Measurements from ENCODE around the gene MYO10.

MYO10 gene

DNA sequence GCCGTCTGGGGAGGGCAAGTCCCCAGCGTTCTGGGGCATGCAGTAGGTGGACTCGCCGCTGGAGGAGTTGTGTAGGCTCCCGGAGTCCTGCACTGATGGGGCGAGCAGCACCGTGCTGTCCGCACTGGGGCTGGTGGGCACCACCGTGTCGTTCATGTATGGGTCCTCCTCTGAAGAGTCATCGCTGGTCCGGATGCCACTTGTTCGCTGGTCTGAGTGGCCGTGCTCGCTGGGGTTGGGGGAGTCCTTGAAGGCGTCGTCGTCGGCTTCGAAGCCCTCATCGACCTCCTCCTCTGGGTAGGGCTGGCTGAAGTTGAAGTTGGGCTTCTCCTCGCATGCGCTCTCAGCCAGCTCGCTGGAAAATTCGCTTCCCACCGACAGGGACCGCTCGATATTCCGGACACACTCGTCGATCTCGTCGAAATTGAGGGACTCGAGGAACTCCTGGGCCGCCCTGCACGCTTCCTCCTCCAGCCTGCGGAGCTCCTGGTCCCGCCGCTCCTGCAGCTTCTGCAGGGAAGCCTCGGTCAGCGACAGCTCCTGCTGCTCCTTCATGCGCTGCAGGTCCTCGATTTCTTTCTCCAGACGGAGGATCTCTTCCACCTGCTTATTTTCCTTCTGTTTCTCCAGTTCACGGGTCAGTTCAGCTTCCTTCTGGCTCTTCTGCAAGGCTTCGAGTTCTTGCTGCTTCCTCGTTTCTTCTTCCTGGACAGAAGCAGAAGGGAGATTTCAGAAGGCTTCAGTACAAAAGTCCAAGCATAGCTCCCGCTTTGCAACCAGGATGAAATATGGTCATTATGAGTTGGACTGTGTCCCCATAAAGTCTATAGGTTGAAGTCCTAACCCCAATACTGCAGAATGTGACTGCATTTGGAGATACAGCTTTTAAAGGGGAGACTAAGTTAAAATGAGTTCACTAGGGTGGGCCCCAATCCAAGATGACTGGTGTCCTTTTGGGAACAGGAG is 234.7 kb downstream of the MYO10 start:
- no peak for DNase-seq

DNA sequence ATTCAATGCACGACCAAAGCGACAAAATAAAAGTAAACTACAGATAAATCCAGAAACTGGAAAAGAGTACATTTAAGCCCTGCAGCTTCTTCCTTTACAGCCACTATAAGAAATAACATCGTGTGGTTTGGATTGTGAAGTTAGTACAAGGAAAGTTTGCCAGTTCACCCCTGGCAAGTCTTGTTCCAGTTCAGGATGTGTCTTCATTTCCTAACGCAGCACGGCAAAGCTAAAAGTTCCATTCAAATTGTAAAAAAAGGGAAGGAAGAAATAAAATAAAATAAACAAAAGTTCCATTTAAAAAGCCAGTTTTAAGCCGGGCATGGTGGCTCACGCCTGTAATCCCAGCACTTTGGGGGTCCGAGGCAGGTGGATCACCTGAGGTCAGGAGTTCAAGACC is 236.0 kb downstream of the MYO10 start:
- DNase-seq, result no peak

DNA sequence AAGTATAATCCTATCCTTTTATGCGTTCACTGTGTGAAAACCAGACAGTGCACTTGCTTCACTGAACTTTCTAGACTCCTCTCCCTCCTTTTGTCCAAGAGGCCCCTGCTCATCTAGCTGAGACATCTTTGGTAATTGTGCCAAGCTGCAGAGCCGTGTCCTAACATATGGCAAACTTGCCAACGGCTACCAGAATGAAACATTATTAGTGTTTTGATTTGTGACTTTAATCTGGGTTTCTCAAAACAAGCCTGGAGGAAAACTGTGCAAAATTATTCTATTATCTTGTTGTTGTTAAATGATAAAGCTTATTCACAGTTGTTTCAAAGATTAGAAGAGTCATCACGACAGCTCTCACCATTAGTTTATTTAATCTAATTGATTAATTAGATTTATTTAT is 240.3 kb downstream of the MYO10 start:
- no peak for DNase-seq

DNA sequence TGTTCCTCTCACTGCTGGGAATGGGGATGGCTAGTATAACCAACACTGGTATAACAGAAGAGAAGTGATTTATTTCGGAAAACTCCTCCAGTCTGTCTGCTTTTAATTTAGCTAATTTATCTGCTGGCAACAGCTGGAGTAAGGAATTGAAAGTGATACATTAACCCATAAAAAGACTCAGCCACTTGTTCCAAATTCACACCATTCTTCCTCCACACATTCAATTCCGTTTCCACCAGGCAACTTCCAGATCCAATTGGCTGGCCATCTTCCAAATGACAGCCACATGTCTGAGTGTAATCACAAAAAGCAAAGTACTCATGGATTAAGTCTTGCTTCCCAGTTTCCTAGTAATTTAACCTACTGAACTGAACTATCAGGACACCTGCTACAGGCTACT is 242.2 kb downstream of the MYO10 start:
- DNase-seq, result no peak

DNA sequence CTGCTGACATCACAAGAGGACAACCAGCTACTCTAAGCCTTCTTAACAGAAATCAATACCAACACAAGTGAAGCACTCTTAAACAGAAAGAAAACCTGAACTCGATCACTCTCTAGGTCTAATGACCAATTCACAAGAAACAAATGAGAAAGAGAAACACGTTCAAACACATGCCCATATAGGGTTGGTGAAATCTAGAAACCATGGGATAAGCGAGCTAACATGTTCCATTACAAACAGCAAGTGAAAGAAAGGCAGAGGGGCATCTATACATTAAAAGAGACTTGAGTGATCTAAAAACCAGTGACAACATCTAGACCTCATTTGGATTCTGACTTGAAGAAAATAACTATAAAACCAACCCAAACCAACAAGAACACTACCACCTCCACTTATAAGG is 244.4 kb downstream of the MYO10 start:
- no peak for DNase-seq

DNA sequence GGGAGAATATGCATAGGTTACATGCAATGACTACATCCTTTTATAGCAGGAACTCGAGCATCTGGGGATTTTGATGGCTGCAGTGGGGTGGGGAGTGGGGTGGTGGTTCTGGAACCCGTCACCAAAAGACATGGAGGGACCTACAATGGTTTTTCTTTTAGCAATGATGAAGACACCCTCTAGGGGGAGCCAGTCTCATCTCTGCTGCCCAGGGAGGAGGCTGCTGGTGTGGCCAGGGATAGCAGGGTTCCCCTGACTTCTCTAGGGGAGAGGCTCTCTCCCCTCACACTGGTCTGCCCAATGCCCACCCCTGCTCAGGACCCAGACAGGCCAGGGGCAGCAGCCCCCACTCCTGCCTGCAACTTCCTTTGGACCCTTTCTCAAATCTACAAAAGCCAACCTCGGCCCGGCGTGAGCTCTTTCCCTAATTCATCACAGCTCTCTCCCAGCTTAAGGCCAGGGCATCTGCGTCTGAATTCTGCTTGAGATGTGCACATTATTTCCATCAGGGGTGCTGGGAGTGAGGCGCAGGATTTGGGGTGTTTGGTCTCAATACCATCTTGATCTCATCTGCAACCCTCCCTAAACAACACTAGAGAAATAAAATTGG is 245.7 kb downstream of the MYO10 start:
- peak; percentile 40 for DNase-seq

DNA sequence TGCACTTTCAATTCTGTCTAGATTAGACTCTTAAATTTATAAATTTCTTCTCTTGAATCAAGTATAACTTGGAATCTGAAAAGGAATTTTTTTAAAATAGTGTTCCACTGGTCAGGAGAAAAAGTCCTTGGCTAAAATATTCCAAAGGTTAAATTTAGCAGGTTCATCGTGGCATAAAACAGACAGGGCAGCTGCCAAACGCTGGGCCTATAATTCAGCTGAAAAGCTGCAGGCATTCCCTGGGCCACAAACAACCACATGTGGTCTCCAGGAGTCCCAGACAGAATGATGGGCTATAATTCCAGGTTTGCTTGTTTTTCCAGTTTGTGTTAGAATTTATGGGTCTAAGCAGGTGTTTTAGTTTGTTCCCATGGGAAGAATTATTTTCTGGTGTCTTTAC is 248.2 kb downstream of the MYO10 start:
- DNase-seq, result no peak

DNA sequence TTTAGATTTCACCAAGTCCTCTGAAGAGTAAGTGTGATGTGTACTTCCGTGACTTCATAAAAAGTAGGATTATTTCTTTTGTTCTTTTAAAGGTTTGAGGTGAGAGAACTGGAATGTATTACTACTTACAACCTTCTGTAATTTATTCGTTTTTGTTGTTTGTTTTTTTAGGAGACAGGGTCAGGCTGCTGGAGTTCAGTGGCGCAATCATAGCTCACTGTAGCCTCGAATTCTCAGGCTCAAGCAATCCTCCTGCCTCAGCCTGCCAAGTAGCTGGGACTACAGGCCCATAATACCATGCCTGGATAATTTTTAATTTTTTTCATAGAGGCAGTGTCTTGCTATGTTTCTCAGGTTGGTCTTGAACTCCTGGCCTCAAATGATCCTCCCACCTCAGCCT is 251.0 kb downstream of the MYO10 start:
- no peak for DNase-seq

DNA sequence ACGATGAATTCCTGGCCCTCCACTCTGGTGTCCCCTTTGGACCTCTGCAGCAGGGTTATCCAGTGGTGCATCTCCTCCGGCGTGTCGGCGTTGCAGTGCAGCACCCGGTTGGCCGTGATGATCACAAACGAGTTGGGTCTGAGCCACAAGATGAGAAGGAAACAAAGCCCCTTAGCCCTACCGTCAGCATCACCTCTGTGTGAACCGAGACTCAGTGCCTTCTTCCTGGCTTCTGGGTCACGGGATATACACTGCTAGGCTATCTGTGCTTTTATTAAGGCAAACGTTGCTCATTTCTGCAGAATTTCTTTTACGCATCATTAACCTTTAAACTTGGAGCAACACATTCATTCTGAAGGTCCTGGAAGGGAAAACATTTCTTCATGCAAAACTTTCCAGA is 254.2 kb downstream of the MYO10 start:
- DNase-seq, result no peak

DNA sequence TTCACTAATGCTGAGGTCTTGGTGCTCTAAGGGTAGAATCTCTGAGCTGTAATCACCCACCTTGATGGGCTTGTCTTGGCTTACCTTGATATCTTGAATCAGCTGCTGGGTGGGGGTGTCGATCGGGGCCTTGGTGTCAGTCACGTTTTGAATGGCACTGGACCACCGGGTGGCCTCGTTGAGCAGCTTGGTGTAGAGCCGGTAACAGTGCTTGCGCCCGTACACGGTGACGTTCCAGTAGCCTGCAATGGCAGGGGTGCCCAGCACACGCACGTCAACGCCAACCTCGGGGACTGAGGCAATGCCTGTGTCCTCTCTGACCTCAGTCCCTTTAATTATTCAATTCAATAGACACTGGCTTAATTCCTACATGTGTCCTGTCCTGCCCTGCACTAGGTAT is 256.2 kb downstream of the MYO10 start:
- no peak for DNase-seq

DNA sequence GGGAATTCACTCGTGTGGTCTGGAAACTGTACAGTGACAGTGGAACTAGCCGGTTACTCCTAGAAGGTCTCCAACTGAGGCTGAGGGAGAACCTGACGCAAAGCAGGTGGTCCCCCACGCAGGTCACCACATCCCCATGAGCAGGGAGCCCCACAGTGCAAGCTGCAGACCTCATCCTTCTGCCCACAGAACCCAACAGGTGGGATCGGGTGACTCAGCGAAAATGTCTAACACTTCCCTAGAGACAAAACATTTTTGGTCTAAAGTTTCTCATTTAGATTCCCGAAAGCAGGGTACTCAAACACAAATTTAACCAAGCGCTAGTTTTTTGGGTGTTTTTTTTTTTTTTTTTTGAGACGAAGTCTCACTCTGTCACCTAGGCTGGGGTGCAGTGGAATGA is 256.9 kb downstream of the MYO10 start:
- no peak for DNase-seq

DNA sequence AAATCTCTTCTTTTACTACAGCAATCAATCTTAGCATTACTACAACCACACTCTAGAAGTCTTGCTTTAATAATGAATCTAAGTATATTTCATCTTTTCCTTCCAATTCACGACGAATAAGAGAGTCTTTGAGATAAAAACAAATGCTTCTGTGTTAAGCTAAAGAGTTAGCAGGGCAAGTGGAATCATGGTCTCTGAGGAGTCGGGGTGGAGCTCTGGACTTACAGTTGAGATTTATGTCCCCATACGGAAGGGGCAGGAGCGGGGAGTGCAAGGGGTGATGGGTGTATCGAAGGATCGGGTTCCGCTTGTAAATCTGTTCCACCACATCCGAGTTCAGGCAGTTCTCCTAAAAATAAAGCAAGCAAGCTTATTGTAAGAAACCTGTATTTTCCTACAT is 260.3 kb downstream of the MYO10 start:
- DNase-seq, result no peak

DNA sequence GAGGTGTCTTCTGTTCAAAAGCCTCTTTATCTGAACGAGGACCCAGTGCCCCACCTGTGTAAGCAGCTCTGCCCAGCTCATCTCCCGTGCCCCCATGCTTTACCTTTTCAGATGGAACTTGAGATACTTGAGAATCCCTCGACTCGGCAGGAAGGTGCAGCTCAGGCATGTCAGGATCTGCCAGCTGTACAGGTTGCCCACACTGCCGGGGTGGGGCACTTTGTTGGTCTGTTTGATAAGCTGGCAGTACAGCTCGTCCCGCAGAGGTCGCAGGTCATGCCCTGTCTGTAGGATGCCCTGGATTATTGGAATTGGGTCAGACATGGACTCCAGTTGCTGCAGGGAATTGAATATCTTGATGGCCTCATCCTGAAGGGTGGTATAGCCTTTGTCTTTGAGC is 261.3 kb downstream of the MYO10 start:
- peak; percentile 49 for DNase-seq

DNA sequence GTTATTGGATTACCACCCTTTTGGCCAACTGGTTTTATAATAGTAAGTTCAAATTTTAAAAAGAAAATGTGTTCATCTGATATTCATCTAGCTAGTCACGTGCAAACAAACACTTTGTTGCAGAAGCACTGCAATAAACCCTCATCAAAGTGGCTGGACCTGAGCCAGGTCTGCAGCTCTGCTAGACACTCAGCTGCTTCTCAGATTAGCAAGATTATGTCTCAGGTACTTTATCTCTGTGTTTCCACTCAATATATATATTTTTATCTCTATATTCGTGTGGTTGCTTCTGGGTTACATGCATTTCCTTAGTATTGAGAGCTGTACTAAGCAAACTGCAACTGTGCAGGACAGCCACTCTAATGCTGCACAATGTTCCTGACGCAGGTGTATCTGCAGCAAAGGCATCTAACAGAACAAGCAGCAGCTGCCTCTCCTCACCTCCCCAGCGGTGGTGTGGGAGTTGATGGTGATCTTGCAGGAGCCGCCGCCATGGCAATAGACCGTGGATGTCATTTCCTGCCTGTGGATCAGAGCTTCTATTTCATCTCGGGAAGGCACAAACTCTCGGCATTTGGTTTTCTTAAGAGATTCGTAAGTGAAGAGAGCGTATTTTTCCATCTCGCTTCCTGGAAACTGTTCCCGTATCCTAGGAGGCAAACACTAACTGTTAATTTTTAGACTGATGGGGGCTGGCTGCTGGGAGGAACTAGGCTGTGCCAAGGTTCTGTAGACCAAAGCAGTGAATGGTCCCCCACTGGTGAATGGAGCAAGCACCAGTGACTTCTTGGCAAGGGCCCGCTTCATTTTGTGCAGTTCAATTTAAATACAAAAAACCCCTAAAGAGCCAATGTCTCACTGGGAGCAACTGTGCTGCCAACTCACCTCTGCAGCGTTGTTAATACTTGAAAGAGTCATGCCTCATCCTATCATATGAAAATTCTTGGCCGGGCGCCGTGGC is 262.6 kb downstream of the MYO10 start:
- peak; percentile 97 for DNase-seq

DNA sequence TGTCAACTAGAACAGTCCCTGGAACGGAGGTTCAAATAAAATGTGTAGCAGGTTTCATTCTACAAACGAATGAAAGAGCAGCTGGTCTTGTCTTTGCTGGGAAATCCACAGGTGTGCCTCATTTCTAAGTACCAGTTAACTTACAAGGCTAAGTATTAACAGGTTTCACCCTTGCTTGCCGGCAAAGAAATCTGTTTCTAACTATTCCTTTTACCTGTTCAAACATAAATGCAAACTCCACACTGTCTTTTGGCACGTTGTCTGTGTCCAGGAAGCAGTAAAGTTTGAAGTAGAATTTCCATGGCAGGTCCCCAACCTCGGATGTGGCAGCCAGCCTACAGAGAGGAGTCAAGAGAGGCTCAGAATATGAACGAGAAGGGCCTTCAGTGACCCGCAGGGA is 264.9 kb downstream of the MYO10 start:
- DNase-seq, result peak; percentile 40

DNA sequence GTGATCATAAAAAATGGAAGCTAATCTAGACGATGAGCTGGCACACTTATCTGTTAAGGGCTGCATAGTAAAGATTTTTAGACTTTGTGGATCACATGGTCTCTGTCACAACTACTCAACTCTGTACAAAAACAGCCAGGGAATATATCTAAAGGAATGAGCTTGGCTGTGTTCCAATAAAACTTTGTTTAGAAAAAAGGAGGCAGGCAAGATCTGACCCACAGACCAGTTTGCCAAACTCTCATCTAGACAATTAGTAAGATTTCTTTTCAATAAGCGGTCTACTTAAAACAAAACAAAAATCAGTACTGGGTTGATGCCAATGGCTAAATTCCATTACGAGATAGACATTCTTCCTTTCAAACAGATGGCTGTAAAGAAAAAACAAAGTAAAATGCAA is 266.3 kb downstream of the MYO10 start:
- DNase-seq, result no peak

DNA sequence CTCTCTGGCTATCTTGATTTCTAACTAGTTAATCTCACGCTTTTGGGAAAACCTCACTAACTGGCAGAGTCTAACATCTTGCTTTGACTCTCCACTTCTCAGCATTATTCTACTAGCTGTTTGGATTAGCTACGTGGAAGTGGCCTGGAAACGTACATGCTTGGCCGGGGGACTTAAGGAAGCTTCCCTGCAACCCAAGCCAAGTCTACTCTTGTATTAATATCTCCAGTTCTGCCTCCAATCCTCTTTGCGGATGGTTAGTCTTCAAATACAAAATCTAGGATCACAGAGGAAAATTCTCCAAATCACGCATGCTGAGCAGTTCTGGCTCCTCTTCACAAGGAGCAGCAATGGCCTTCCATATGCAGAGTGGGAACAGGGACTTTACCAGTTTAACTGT is 267.5 kb downstream of the MYO10 start:
- no peak for DNase-seq

DNA sequence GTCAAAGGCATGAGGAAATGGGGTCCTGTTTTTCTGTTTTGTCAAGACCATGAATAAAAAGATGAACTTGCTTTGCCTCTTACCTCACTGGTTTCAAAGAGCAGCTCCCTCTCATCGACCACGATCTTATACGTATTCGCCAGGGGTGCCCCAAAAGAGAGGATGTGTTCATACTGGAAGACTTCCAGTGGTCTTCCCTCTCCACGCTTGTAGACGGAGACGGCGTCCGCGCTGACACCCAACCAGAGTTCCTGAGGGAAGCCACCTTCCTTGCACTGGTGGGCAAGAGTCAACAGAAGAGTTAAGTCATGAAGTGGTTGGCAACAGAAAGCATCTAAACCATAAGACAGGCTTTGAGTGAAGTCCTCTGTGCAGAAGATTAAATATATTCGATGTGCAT is 267.9 kb downstream of the MYO10 start:
- no peak for DNase-seq

DNA sequence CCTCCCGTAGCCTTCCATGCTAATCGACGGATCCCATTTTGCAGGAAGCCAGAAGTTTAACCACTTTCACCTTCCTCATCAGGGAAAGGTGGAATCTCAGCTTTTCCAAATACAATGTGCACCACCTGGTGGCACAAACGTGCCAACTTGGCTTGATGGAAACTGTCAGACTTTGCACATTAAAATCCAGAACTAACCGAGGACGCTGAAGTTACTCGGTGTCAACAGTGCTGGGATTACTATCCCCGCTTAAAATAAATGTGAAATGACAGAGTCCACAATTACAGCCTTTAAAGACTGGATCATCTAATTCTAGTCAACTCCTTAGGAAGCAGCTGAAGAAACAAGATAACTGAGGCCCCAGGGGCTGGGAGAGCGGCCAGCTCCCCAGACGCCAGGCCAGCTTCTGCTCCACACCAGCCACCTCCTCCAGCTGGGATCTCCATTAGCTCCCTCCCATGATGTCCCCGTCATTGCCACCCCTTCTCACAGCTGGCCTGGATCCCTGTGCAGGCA is 269.1 kb downstream of the MYO10 start:
- DNase-seq, result peak; percentile 49

DNA sequence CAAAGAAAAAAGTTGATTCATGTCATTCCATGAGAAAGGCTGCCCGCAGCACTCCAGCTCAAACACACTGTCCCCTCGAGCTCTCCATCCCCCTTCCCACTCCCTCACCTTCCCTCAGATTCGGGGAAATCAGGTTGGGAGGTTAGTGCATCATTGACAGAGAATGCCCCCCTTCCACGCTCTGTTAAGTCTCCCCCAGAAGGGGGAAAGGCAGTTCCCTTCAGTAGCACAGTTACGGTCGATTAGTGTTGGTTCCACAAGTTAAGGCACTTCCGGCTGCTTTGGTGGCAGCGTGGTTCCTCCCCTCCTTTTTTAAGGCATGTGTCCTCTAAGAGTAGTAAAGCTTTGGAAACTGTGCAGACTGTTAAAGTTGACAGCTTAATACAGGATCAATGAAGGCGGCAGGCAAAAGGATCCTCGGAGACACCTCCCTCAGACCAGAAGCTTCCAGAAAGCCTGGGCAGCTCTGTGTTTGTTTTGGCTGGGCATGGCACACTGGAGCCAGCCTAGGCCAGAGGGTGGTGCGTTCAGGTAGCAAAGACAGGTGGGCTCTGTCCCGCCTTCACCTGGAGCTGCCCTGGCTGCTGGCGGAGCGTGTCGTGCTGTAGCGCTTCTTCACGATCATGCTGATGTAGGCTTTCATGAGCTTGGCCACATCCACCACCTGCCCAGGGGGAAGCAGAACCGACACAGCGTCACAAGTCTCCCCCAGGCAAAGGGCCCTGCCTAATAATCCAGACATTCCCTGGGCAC is 269.8 kb downstream of the MYO10 start:
- DNase-seq, result no peak

DNA sequence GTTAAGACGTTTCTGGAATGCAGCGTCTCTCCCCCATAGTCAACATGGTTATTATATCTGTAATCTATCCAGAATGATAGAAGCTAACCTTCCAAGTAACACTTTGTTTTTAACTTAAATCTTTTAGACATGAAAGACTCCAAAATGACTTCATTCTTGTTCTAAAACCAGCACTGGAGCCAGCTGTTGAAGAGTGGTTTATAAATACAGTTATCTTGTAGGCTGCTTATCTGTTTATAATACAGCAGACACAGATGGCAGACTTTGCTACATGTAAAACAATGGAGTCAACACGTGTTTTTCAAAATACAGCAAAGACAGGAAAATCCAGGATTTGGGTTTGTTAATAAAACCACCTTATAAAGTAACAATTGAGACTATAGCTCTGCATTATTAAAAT is 270.5 kb downstream of the MYO10 start:
- no peak for DNase-seq

DNA sequence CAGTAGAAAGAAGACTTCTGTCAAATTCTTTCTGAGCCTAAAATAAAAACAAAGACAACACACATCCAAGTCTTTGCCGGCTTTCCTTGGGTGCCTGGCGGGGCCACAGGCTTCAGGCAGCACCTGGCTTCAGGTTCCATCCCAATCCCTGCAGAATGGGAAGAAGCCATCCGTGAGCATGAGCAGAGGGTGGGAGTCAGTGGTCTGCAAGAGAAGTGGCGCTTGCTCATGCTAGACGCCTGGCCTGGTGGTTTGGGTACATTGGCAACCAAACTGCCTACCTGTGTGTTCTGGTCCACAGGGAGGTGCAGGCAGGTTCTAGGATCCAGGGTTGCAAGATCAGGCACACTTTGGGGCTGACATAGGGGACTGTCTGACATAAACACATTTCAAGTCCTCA is 271.7 kb downstream of the MYO10 start:
- DNase-seq, result no peak

Measured in NCI-H510A treated with DMSO at 0.1 percent for 48 hours (cell line).